ENCODE measurements around the gene AKAP17A. TPM values are rescaled to one million over a fixed set of nuclear protein-coding genes. Genes with fewer than 3 reads are reported as not detected.

The AKAP17A gene
- total and polyA plus RNA-seq, 2 of the 8 experiments (the other 6 are each of a cell fraction or from before 2014, with no cell fraction given) = 14.0 to 41.2 TPM

DNA sequence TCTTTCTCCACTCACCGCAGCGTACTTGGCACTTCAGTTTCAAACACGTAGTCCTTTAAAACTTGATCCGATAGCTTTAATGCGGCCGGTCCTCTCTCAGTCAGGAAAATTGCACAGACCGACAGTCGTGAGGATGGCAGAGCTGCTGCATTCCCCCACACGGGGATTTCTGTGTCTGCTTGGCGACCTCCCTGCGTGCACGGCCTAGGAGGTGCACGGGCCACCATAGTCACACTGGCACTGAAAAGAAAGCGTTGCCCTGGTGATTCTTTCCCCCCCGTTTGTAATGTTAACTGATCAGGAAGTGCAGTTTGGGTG is 10.3 kb downstream of the AKAP17A start (continued):
- TF ChIP-seq, protein P1, sequence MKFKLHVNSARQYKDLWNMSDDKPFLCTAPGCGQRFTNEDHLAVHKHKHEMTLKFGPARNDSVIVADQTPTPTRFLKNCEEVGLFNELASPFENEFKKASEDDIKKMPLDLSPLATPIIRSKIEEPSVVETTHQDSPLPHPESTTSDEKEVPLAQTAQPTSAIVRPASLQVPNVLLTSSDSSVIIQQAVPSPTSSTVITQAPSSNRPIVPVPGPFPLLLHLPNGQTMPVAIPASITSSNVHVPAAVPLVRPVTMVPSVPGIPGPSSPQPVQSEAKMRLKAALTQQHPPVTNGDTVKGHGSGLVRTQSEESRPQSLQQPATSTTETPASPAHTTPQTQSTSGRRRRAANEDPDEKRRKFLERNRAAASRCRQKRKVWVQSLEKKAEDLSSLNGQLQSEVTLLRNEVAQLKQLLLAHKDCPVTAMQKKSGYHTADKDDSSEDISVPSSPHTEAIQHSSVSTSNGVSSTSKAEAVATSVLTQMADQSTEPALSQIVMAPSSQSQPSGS (IDR thresholded peaks at IDR 0.05; ENCODE audit: low read length) = no peak

All from H1 (cell line).